SK-N-SH (cell line): ENCODE results near the gene OAF. TPM values are rescaled to one million over a fixed set of nuclear protein-coding genes. Genes with fewer than 3 reads are reported as not detected.
A peak's percentile ranks its signal among the peaks of the same experiment; 100 is the strongest.

ENCODE experiments used
- CTCF ChIA-PET: fragments of 300-600, 350-600 bp; formaldehyde crosslinking; extraction: SDS; loops from one replicate; lab custom pipeline; 2021; lab: Yijun Ruan, JAX
- POLR2A ChIA-PET: fragments of 350-600 bp; sonication (Branson Sonifier 250); formaldehyde crosslinking; extraction: SDS; loops from one replicate; lab custom pipeline; 2020; ENCODE audit warnings: antibody characterized with exemption, inconsistent platforms; lab: Yijun Ruan, JAX
- DNase-seq: peaks from one replicate; pipeline ENCODE4 v3.0.0; 2012
- H2AFZ ChIP-seq: fragments of 200-600 bp; sonication (generic); 2 replicates; pipeline ENCODE4 v1.8.1; 2016; ENCODE audit warnings: antibody characterized with exemption, mild to moderate bottlenecking, low read depth
- H3F3A ChIP-seq: fragments of 200-600 bp; sonication (generic); replicated peaks from 2 replicates; pipeline ENCODE3; 2016; ENCODE audit warnings: antibody characterized with exemption, mild to moderate bottlenecking; ENCODE audit not compliant: insufficient read depth
- H3K27ac ChIP-seq, 2 experiments: fragments of 200-500 bp in 1 of 2; fragments of 200-600 bp in 1 of 2; sonication (Bioruptor generic) in 1 of 2; sonication (generic), shearing (Covaris generic) in 1 of 2; 2 replicates each; pipeline versions ENCODE4 v1.5.1 to v1.6.1; 2014 to 2016; ENCODE audit warnings: low read depth in 2 of 2, inconsistent platforms in 1 of 2, low read length in 1 of 2, mild to moderate bottlenecking in 1 of 2, mixed read lengths in 1 of 2
- H3K27me3 ChIP-seq: fragments of 200-600 bp; sonication (generic), shearing (Covaris generic); 2 replicates; pipeline ENCODE4 v1.6.1; 2016; ENCODE audit warnings: mixed run types; ENCODE audit not compliant: insufficient read depth
- H3K36me3 ChIP-seq, 2 experiments: fragments of 200-500 bp in 1 of 2; fragments of 200-600 bp in 1 of 2; sonication (Bioruptor generic) in 1 of 2; sonication (generic) in 1 of 2; replicated peaks in 1 of 2; 2 replicates each; pipeline versions ENCODE3 to v1.5.1; 2014 to 2016; ENCODE audit warnings: low read length in 1 of 2, mild to moderate bottlenecking in 1 of 2; ENCODE audit not compliant: insufficient read depth in 2 of 2, control insufficient read depth in 1 of 2
- H3K4me1 ChIP-seq, 2 experiments: fragments of 200-500 bp in 1 of 2; fragments of 200-600 bp in 1 of 2; sonication (Bioruptor generic) in 1 of 2; sonication (generic), shearing (Covaris generic) in 1 of 2; 2 replicates each; pipeline versions ENCODE4 v1.5.1 to v1.6.1; 2014 to 2016; ENCODE audit warnings: low read depth in 1 of 2, low read length in 1 of 2, mixed run types in 1 of 2; ENCODE audit not compliant: insufficient read depth in 2 of 2, control insufficient read depth in 1 of 2
- H3K4me2 ChIP-seq: fragments of 200-600 bp; sonication (generic), shearing (Covaris generic); 2 replicates; pipeline ENCODE4 v1.6.1; 2017; ENCODE audit warnings: mixed run types
- H3K4me3 ChIP-seq, 2 experiments: fragments of 200-500 bp in 1 of 2; fragments of 200-600 bp in 1 of 2; sonication (Bioruptor generic) in 1 of 2; sonication (generic), shearing (Covaris generic) in 1 of 2; 2 replicates each; pipeline versions ENCODE4 v1.5.1 to v1.8.1; 2014 to 2016; ENCODE audit warnings: low read depth in 2 of 2, inconsistent platforms in 1 of 2, low read length in 1 of 2, mild to moderate bottlenecking in 1 of 2, mixed read lengths in 1 of 2, moderate library complexity in 1 of 2
- H3K79me2 ChIP-seq: fragments of 200-600 bp; sonication (generic); 2 replicates; pipeline ENCODE4 v1.8.1; 2017; ENCODE audit warnings: mild to moderate bottlenecking; ENCODE audit not compliant: insufficient read depth
- H3K9ac ChIP-seq: fragments of 200-600 bp; sonication (generic); 2 replicates; pipeline ENCODE4 v1.6.1; 2017; ENCODE audit warnings: mixed run types
- H3K9me2 ChIP-seq: fragments of 200-600 bp; sonication (generic); 2 replicates; pipeline ENCODE4 v1.6.1; 2017; ENCODE audit warnings: mixed run types
- H3K9me3 ChIP-seq: fragments of 200-600 bp; sonication (generic); 2 replicates; pipeline ENCODE4 v1.6.1; 2017; ENCODE audit warnings: mixed run types, mild to moderate bottlenecking, moderate library complexity
- H4K20me1 ChIP-seq: fragments of 200-600 bp; sonication (generic); 2 replicates; pipeline ENCODE4 v1.6.1; 2017; ENCODE audit warnings: mild to moderate bottlenecking, mixed run types; ENCODE audit not compliant: insufficient read depth
- EP300 ChIP-seq, 2 experiments: IDR thresholded peaks; 2 replicates each; pipeline versions ENCODE4 v1.4.0 to v1.6.1; 2012; ENCODE audit warnings: borderline replicate concordance in 1 of 2, low read depth in 1 of 2, low read length in 1 of 2
- JUND ChIP-seq: IDR thresholded peaks from 2 replicates; pipeline ENCODE4 v1.4.0; 2012
- MEF2A ChIP-seq: IDR thresholded peaks from 2 replicates; pipeline ENCODE4 v1.4.0; 2012; ENCODE audit warnings: low read depth, borderline replicate concordance
- RXRA ChIP-seq: IDR thresholded peaks from 2 replicates; pipeline ENCODE4 v1.4.0; 2012; ENCODE audit warnings: low read depth, mild to moderate bottlenecking, borderline replicate concordance
- WGBS: methylation state at CpG from one replicate; pipeline ENCODE4 v1.1.6; 2017; ENCODE audit warnings: low lambda C conversion rate; 5-methylcytosine and 5-hydroxymethylcytosine counted together
- polyA plus RNA-seq, 3 experiments: library from polyadenylated mRNA; depleted of rRNA; stranded (reverse); fragments of >200 nt; gene quantifications; 2 replicates each; pipeline ENCODE4 v1.2.3, GENCODE V29; 2012
- TF ChIP-seq, protein P1 (sequence below): fragments of 150-350 bp; IDR thresholded peaks from 2 replicates; pipeline ENCODE4 v1.6.1; 2017; ENCODE audit warnings: antibody characterized with exemption, low read length, low read depth, borderline replicate concordance
- TF ChIP-seq, protein P2 (sequence below): IDR thresholded peaks from 2 replicates; pipeline ENCODE4 v1.6.1; 2012; ENCODE audit warnings: mild to moderate bottlenecking, low read depth, low read length, moderate library complexity

OAF gene
- polyA plus RNA-seq, 1 of the 3 experiments (the other 2 are of a cell fraction): 28.0 TPM

- H3F3A ChIP-seq: no peaks in the 10 kb centered on the region
- H3K27me3 ChIP-seq: peaks cover 7% of the 10 kb centered on the region; the same call in 1 of the 2 replicates
- no peaks in the 10 kb centered on the region for H4K20me1 ChIP-seq
- no peak for DNase-seq
- peaks cover 7 to 10% of the 10 kb centered on the region in 2 experiments; a peak in 2 of 4 replicates for H3K4me1 ChIP-seq
- no peaks in the 10 kb centered on the region for H3K79me2 ChIP-seq
- CTCF ChIA-PET: interaction anchor here (0.8 to 1.2 kb wide), 2 partner anchors 26 to 32 kb away, joined by 3 read pairs; no protein-coding TSS in a partner anchor
- no peak overlapping the region for H3K27ac ChIP-seq
- no peaks in the 10 kb centered on the region for H3K9me3 ChIP-seq
- no peak overlapping the region for H3K4me3 ChIP-seq
- WGBS: 88% methylated on average over 4 of the region's 4 CpGs
- no peak overlapping the region for H3K4me2 ChIP-seq
- no peaks in the 10 kb centered on the region for H3K9me2 ChIP-seq
- H2AFZ ChIP-seq: no peak overlapping the region
- POLR2A ChIA-PET: no interaction called here
- H3K36me3 ChIP-seq: no peaks in the 10 kb centered on the region
- H3K9ac ChIP-seq: no peak overlapping the region
- TF ChIP-seq, protein P1, sequence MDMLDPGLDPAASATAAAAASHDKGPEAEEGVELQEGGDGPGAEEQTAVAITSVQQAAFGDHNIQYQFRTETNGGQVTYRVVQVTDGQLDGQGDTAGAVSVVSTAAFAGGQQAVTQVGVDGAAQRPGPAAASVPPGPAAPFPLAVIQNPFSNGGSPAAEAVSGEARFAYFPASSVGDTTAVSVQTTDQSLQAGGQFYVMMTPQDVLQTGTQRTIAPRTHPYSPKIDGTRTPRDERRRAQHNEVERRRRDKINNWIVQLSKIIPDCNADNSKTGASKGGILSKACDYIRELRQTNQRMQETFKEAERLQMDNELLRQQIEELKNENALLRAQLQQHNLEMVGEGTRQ: no peak
- TF ChIP-seq EP300 (IDR thresholded peaks at IDR 0.05; ENCODE audit: borderline replicate concordance in 1 of 2, low read depth in 1 of 2, low read length in 1 of 2): peak in 1 of 2 experiments; percentile 57; a peak in 2 of 4 replicates
Observed at GRCh38 chr11:120203626-120204025, 7.2 kb upstream of the OAF start.

- H2AFZ ChIP-seq: no peak overlapping the region
- peaks cover 2% of the 10 kb centered on the region for H3F3A ChIP-seq
- no peak overlapping the region for H3K4me2 ChIP-seq
- peaks cover 11 to 16% of the 10 kb centered on the region in 2 experiments; a peak in 3 of 4 replicates for H3K4me1 ChIP-seq
- no peaks in the 10 kb centered on the region for H3K79me2 ChIP-seq
- POLR2A ChIA-PET: no interaction called here
- H3K9me3 ChIP-seq: no peaks in the 10 kb centered on the region
- H3K27ac ChIP-seq: no peak overlapping the region
- no peak for DNase-seq
- no peaks in the 10 kb centered on the region for H3K36me3 ChIP-seq
- no peak overlapping the region for H3K4me3 ChIP-seq
- TF ChIP-seq MEF2A (no peak), EP300 (IDR thresholded peaks at IDR 0.05; ENCODE audit: borderline replicate concordance in 1 of 2, low read depth in 1 of 2, low read length in 1 of 2) (no peak), RXRA (no peak), JUND (0 out of 2 replicates have a peak, but pooled peaks have one; percentile 5)
- TF ChIP-seq, protein P2, sequence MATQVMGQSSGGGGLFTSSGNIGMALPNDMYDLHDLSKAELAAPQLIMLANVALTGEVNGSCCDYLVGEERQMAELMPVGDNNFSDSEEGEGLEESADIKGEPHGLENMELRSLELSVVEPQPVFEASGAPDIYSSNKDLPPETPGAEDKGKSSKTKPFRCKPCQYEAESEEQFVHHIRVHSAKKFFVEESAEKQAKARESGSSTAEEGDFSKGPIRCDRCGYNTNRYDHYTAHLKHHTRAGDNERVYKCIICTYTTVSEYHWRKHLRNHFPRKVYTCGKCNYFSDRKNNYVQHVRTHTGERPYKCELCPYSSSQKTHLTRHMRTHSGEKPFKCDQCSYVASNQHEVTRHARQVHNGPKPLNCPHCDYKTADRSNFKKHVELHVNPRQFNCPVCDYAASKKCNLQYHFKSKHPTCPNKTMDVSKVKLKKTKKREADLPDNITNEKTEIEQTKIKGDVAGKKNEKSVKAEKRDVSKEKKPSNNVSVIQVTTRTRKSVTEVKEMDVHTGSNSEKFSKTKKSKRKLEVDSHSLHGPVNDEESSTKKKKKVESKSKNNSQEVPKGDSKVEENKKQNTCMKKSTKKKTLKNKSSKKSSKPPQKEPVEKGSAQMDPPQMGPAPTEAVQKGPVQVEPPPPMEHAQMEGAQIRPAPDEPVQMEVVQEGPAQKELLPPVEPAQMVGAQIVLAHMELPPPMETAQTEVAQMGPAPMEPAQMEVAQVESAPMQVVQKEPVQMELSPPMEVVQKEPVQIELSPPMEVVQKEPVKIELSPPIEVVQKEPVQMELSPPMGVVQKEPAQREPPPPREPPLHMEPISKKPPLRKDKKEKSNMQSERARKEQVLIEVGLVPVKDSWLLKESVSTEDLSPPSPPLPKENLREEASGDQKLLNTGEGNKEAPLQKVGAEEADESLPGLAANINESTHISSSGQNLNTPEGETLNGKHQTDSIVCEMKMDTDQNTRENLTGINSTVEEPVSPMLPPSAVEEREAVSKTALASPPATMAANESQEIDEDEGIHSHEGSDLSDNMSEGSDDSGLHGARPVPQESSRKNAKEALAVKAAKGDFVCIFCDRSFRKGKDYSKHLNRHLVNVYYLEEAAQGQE: no peak
- TF ChIP-seq, all 33 proteins: peak for 1
- WGBS: 69% methylated on average over 7 of the region's 7 CpGs
- Histone ChIP-seq H3K9ac (no peak overlapping the region), H3K27me3 (peaks cover 7% of the 10 kb centered on the region; the same call in 1 of the 2 replicates), H4K20me1 (no peaks in the 10 kb centered on the region), H3K9me2 (no peaks in the 10 kb centered on the region)
- CTCF ChIA-PET: interaction anchor here (0.8 to 3.7 kb wide), 5 partner anchors 15 to 97 kb away, joined by 3 to 15 read pairs (median 4); no protein-coding TSS in a partner anchor
Observed at GRCh38 chr11:120205596-120206161, 5.2 kb upstream of the OAF start.
